HepG2 (cell line): ENCODE results near the gene VAC14. TPM values are rescaled to one million over a fixed set of nuclear protein-coding genes. Genes with fewer than 3 reads are reported as not detected.

Source experiments
- ATF1 ChIP-seq: IDR thresholded peaks from 2 replicates; pipeline ENCODE4 v1.6.1; 2016; ENCODE audit warnings: mild to moderate bottlenecking, control low read depth
- CENPX ChIP-seq: sonication (generic); formaldehyde crosslinking; IDR thresholded peaks from 2 replicates; pipeline ENCODE4 v1.9.0; 2021; ENCODE audit warnings: mild to moderate bottlenecking, missing genetic modification reagents, moderate library complexity
- GLMP ChIP-seq: sonication (generic); formaldehyde crosslinking; IDR thresholded peaks from 2 replicates; pipeline ENCODE4 v1.9.0; 2021; ENCODE audit warnings: missing genetic modification reagents, mild to moderate bottlenecking, borderline replicate concordance
- KDM2A ChIP-seq: sonication (generic); formaldehyde crosslinking; IDR thresholded peaks from 2 replicates; pipeline ENCODE4 v1.4.0; 2020; ENCODE audit warnings: low read depth, missing genetic modification reagents, borderline replicate concordance
- MTF1 ChIP-seq: sonication (generic); formaldehyde crosslinking; IDR thresholded peaks from 2 replicates; pipeline ENCODE4 v1.5.0; 2020; ENCODE audit warnings: missing genetic modification reagents
- PTBP1 ChIP-seq: fragments of 200-400 bp; formaldehyde crosslinking; IDR thresholded peaks from 2 replicates; pipeline ENCODE4 v1.6.1; 2018; ENCODE audit warnings: low read length, low read depth; ENCODE audit not compliant: poor library complexity, severe bottlenecking
- RBM39 ChIP-seq: fragments of 200-400 bp; formaldehyde crosslinking; IDR thresholded peaks from one replicate; pipeline ENCODE4 v1.6.1; 2018; ENCODE audit warnings: antibody characterized with exemption, mild to moderate bottlenecking, low read depth, low read length; ENCODE audit not compliant: poor library complexity, severe bottlenecking
- SMAD9 ChIP-seq: sonication (generic); formaldehyde crosslinking; IDR thresholded peaks from 2 replicates; pipeline ENCODE4 v1.5.1; 2020; ENCODE audit warnings: mild to moderate bottlenecking, missing genetic modification reagents
- SRF ChIP-seq: IDR thresholded peaks from 2 replicates; pipeline ENCODE4 v1.6.1; 2011; ENCODE audit warnings: mild to moderate bottlenecking, low read depth, low read length, moderate library complexity
- TAF15 ChIP-seq: fragments of 200-400 bp; formaldehyde crosslinking; IDR thresholded peaks from one replicate; pipeline ENCODE4 v1.6.1; 2018; ENCODE audit warnings: mild to moderate bottlenecking, low read depth, low read length; ENCODE audit not compliant: poor library complexity, severe bottlenecking
- TFDP1 ChIP-seq: IDR thresholded peaks from 2 replicates; pipeline ENCODE4 v1.6.1; 2016; ENCODE audit warnings: missing compliant biosample characterization, missing genetic modification reagents, borderline replicate concordance
- TMF1 ChIP-seq: sonication (generic); formaldehyde crosslinking; IDR thresholded peaks from 2 replicates; pipeline ENCODE4 v1.8.1; 2022; ENCODE audit warnings: low read depth, missing genetic modification reagents
- TRIM24 ChIP-seq: sonication (generic); formaldehyde crosslinking; IDR thresholded peaks from 2 replicates; pipeline ENCODE4 v1.8.0; 2022; ENCODE audit warnings: mild to moderate bottlenecking, missing genetic modification reagents
- YEATS4 ChIP-seq: sonication (generic); formaldehyde crosslinking; IDR thresholded peaks from 2 replicates; pipeline ENCODE4 v1.4.0; 2020; ENCODE audit warnings: missing genetic modification reagents, borderline replicate concordance
- ZBTB1 ChIP-seq: sonication (generic); formaldehyde crosslinking; IDR thresholded peaks from 2 replicates; pipeline ENCODE4 v1.4.0; 2020; ENCODE audit warnings: missing genetic modification reagents, borderline replicate concordance
- ZNF329 ChIP-seq: sonication (generic); formaldehyde crosslinking; IDR thresholded peaks from 2 replicates; pipeline ENCODE4 v1.9.0; 2021; ENCODE audit warnings: low read depth, mild to moderate bottlenecking, missing genetic modification reagents
- ZNF350 ChIP-seq: sonication (generic); formaldehyde crosslinking; IDR thresholded peaks from 2 replicates; pipeline ENCODE4 v1.4.0; 2020; ENCODE audit warnings: mild to moderate bottlenecking, low read depth, missing genetic modification reagents, borderline replicate concordance
- ZNF446 ChIP-seq: sonication (generic); formaldehyde crosslinking; IDR thresholded peaks from 2 replicates; pipeline ENCODE4 v1.5.0; 2020; ENCODE audit warnings: mild to moderate bottlenecking, missing genetic modification reagents
- ZNF569 ChIP-seq: sonication (generic); formaldehyde crosslinking; IDR thresholded peaks from 2 replicates; pipeline ENCODE4 v1.5.0; 2020; ENCODE audit warnings: mild to moderate bottlenecking, missing genetic modification reagents, moderate library complexity, borderline replicate concordance
- ZNF672 ChIP-seq: sonication (generic); formaldehyde crosslinking; IDR thresholded peaks from 2 replicates; pipeline ENCODE4 v1.8.1; 2022; ENCODE audit warnings: missing genetic modification reagents
- ZNF678 ChIP-seq: sonication (generic); formaldehyde crosslinking; IDR thresholded peaks from 2 replicates; pipeline ENCODE4 v1.4.0; 2020; ENCODE audit warnings: mild to moderate bottlenecking, missing genetic modification reagents
- ZNF883 ChIP-seq: sonication (generic); formaldehyde crosslinking; IDR thresholded peaks from 2 replicates; pipeline ENCODE4 v1.5.1; 2020; ENCODE audit warnings: mild to moderate bottlenecking, missing genetic modification reagents; ENCODE audit errors: not compliant biosample characterization
- polyA plus RNA-seq, 8 experiments: library from polyadenylated mRNA; depleted of rRNA in 3 of 8; stranded (reverse) in 7 of 8; unstranded in 1 of 8; fragments of >200 nt; fragmentation: Illumina TruSeq in 4 of 8; extraction: Trizol in 4 of 8; gene quantifications; 2 replicates each; pipeline versions ENCODE4 v1.2.1 to v1.2.3, GENCODE V29; 2011 to 2016; ENCODE audit warnings: low read depth in 4 of 8, missing spikeins in 1 of 8, mixed read lengths in 1 of 8; ENCODE audit not compliant: insufficient read depth in 1 of 8
- total RNA-seq, 5 experiments: library from RNA; depleted of rRNA; stranded (reverse); fragments of >200 nt; fragmentation: Illumina TruSeq; extraction: Trizol; gene quantifications; 2 replicates each; pipeline ENCODE4 v1.2.3, GENCODE V29; 2016; ENCODE audit warnings: low read depth in 1 of 5
- TF ChIP-seq, protein P1 (sequence below): sonication (generic); formaldehyde crosslinking; IDR thresholded peaks from 2 replicates; pipeline ENCODE4 v1.5.0; 2020; ENCODE audit warnings: mild to moderate bottlenecking, missing genetic modification reagents
- TF ChIP-seq, protein P2 (sequence below): sonication (generic); formaldehyde crosslinking; conservative IDR thresholded peaks from 2 replicates; pipeline ENCODE4 v1.5.0; 2020; ENCODE audit warnings: missing genetic modification reagents

VAC14 gene
- total and polyA plus RNA-seq, 2 of the 13 experiments (the other 11 are each of a cell fraction or from before 2014, with no cell fraction given), result 23.5 to 24.6 TPM

- TF ChIP-seq, protein P1, sequence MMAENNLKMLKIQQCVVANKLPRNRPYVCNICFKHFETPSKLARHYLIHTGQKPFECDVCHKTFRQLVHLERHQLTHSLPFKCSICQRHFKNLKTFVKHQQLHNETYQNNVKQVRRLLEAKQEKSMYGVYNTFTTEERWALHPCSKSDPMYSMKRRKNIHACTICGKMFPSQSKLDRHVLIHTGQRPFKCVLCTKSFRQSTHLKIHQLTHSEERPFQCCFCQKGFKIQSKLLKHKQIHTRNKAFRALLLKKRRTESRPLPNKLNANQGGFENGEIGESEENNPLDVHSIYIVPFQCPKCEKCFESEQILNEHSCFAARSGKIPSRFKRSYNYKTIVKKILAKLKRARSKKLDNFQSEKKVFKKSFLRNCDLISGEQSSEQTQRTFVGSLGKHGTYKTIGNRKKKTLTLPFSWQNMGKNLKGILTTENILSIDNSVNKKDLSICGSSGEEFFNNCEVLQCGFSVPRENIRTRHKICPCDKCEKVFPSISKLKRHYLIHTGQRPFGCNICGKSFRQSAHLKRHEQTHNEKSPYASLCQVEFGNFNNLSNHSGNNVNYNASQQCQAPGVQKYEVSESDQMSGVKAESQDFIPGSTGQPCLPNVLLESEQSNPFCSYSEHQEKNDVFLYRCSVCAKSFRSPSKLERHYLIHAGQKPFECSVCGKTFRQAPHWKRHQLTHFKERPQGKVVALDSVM, result no peak
- TF ChIP-seq TAF15, result no peak
- no peak for TF ChIP-seq ZNF350 (CRISPR knock-in tag)
- no peak for TF ChIP-seq ZNF446 (CRISPR knock-in tag)
- no peak for TF ChIP-seq YEATS4 (CRISPR knock-in tag)
- no peak for TF ChIP-seq GLMP
- no peak for TF ChIP-seq TFDP1 (CRISPR knock-in tag)
- no peak for TF ChIP-seq ZNF883 (CRISPR knock-in tag)
- TF ChIP-seq, protein P2, sequence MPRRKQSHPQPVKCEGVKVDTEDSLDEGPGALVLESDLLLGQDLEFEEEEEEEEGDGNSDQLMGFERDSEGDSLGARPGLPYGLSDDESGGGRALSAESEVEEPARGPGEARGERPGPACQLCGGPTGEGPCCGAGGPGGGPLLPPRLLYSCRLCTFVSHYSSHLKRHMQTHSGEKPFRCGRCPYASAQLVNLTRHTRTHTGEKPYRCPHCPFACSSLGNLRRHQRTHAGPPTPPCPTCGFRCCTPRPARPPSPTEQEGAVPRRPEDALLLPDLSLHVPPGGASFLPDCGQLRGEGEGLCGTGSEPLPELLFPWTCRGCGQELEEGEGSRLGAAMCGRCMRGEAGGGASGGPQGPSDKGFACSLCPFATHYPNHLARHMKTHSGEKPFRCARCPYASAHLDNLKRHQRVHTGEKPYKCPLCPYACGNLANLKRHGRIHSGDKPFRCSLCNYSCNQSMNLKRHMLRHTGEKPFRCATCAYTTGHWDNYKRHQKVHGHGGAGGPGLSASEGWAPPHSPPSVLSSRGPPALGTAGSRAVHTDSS, result no peak
- no peak for TF ChIP-seq RBM39
- no peak for TF ChIP-seq SRF
- TF ChIP-seq PTBP1, result no peak
- no peak for TF ChIP-seq ZNF329 (CRISPR knock-in tag)
- no peak for TF ChIP-seq TRIM24
- no peak for TF ChIP-seq CENPX
- TF ChIP-seq ATF1 (CRISPR knock-in tag), result no peak
- TF ChIP-seq ZNF678 (CRISPR knock-in tag), result 0 out of 2 replicates have a peak, but pooled peaks have one; percentile 38
- no peak for TF ChIP-seq ZBTB1 (CRISPR knock-in tag)
- no peak for TF ChIP-seq TMF1 (CRISPR knock-in tag)
- no peak for TF ChIP-seq KDM2A (CRISPR knock-in tag)
- TF ChIP-seq MTF1 (CRISPR knock-in tag), result no peak
- no peak for TF ChIP-seq ZNF569 (CRISPR knock-in tag)
- TF ChIP-seq ZNF672, result no peak
- no peak for TF ChIP-seq SMAD9 (CRISPR knock-in tag)
Observed at GRCh38 chr16:70749006-70749678, 51.8 kb downstream of the VAC14 start (continued).
